ENCODE data around the gene AXDND1.

Gene AXDND1

DNA sequence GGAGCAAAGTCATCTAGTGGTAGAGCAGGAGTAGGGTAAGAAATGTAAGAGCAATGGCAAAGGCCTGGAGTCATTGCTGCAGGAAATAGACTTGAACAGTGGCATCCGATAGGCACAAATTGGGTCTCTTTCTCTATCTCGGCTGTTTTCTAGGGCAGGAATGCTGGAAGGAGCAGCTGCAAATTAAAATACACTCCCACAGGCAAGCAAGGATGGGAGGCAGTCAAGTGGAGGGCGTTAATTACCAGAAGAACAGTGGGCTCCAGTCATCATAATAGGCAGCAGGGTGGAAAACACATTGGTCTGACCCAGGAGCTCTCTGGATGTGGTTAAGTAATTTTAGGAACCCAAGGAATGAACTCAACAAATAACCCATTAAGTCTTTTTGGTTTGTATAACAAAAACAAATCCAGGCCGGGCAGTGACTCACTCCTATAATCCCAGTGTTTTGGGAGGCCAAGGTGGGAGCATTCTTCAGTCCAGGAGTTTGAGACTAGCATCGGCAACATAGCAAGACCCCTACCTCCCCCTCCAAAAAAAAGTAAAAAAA, 218.1 kb downstream of the AXDND1 start:
- DNase-seq = no peak

DNA sequence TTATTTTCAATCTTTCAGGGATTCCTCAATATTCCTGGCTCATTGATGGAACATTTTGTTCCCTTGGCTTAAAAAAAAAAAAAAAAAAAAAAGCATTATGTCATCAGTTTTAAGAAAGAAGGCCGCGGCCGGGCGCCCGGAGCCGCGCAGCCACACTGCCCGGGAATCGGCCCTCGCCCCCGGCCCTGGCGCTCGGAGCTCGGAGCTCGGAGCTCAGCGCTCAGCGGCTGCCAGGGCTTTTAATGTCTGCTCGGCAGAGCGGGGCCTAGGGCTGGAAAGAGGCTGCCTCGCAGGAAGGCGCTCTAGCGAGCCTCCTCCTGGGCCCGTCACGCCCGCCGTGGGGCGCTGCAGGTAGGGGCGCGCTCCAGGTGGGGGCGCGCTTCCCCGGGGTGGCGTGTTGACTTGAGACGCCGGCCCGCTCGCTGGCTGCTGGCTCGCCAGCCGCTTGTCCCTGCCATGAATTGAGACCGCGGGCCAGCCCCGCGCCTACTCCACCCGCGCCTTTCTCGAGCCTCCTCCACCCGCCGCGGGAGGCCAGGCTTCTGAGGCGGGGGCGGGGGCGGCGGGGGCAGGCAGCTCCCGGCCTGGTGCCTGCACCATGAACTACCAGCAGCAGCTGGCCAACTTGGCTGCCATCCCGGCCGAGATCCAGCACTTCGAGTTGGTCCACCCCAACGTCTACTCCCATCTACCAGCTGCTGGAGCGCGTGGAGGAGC, 220.5 kb downstream of the AXDND1 start:
- no peak for DNase-seq

DNA sequence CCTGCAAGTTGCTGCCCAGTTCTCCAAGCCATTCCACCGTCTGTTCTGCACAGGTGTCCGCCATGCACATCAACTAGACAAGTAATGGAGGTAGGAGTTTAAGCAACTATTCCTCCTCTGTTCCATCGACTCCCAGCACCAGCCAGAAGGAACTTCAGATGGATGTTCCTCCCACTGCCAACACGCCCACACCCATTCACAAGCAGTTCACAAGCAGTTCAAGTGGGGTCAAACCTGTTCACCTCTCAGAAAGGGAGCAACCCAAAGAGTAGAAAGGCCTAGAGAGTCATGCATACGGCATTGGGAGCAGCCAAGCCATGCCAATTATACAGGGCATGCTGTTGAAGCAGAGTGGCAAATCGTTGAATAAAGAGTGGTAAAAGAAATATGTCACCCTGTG, 221.6 kb downstream of the AXDND1 start:
- DNase-seq = no peak

DNA sequence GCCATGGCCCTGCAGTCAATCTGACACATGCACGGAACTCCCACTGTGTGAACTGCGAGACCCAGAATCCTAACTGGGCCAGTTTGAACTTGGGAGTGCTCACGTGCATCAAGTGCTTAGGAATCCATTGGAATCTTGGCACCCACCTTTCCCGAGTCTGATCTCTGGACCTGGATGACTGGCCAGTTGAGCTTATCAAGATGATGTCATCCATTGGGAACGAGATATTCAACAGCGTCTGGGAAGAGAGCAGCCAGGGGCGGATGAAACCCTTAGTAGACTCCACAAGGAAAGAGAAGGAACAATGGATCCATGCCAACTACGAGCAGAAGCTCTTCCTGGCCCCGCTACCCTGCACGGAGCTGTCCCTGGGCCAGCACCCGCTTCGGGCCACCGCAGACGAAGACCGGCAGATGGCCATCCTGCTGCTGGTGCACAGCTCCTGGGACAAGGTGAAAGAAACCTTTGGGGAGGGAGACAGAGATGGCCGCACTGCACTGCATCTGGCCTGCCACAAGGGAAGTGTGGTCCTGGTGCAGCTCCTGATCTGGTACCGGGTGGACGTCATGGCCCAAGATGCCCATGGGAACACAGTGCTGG, 222.8 kb downstream of the AXDND1 start:
- DNase-seq = no peak

DNA sequence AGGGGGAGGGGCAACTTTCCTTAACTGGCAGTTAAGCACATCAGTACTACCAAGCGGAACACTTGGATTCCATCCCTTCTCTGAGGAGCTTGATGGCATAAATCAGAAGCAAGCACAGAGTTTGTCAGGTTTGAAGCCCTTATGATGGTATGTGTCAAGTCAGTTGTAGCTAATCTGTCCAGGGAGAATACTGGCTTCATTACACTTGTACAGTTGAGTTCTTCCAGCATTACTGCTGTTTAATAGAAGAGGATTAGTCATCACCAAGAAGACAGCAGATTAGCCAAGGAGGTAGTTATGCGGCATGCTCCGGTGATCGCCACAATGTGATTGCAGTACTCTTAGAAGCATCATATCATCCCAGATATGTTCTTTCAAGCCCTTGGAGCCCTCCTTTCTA, 223.7 kb downstream of the AXDND1 start:
- DNase-seq = no peak

DNA sequence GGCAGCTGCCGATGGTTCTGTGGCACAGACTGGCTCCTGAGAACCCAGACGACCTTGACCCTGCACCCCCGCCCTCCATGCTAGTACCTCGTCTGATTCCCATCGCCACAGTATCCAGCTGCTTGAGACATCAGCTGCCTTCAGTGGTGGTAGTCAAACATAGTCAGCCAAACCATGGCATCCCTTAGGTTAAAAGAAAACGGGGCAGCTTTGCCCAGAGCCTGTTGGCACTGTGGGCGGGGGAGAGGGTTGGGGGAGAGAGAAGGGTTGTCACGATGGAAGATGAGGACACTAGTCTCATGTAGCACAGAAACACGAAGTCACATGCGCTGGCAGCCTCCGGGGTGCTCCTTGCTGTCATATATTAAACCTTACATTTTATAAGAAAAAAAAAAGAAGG, 224.9 kb downstream of the AXDND1 start:
- DNase-seq = no peak

DNA sequence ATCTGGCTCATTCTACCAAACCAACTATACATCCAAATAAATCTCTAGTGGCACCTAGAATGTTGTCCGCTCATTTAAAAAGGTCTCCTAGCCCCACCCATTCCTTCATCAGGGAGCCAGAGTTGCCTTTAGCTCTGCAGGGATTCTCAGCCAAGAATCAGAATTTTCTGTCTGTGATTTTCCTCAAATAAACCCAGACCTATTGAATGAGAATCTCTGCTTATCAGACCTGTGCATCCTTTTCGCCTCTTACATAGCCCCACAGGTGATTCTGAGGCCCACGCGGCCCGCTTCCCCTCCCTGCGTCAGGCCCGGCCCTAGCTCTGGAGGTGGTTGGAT, 225.5 kb downstream of the AXDND1 start:
- no peak for DNase-seq

DNA sequence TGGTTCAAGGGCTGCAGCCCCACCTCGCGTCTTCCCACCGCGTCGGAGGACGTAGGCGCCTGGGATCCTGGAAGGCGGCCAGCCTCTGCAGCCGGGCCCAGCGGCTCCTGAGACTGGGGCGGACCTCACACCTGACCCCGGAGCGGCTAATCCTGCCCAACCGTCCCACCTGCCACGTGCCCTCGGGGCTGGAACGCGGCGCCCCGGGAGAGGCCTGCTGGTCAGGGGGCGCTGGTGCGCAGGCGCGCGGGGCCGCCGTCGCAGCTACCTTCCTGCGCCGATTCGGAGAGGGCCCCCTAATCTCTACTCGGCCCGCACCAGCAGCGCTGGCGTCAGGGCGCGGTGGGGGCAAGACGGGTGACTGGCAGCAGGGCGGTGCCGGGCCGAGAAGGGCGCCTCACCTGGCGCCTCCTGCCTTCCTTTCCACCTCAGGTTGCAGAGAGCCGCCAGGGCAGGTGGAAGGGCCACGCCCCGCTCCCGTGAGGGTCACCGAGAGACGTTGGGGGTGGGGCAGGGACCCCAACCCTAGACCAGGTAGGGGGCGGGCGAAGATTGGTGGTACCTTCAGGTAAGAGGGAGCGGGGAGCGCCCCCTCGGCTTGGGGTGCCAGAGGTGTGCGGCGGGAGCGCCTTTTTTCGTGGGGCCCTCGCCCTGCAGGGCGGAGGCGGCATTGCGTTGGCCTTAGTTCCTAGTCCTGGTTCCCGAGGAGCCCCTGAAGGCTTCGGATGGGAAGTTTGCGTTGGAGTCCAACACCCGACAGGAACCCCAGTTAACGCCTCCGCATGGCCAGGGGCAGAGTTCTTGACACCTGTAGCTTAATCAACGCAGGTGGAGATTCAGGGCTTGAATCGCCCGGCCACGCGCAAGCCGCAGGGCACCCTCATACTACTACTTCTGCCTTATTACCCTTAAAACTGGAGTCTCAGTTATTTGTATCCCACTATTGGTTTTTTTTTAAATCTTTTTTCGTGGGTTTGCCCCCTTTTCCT, 226.1 kb downstream of the AXDND1 start, which contains the start of gene TDRD5:
Gene TDRD5 (plus strand): TSS at position 241 of the 989 bp plus-strand sequence. CDS start 784 bp downstream, outside the sequence.
- no peak for DNase-seq

DNA sequence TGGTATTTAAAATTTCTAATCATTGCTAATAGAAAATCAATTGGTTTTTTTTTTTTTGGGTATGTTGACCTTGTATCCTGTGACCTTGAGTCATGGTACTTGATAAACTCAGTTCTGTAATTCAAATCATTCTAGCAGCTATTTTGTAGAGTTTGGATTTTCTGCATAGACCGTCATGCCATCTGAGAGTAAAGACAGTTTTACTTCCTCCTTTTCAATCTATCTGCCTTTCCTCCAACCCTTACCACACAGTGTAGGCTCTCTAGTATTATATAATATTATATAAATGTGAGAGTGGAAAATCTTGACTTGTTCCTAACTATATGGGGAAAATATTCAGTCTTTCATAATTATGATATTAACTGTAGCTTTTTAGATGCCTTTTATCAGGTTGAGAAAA, 232.9 kb downstream of the AXDND1 start:
- no peak for DNase-seq

DNA sequence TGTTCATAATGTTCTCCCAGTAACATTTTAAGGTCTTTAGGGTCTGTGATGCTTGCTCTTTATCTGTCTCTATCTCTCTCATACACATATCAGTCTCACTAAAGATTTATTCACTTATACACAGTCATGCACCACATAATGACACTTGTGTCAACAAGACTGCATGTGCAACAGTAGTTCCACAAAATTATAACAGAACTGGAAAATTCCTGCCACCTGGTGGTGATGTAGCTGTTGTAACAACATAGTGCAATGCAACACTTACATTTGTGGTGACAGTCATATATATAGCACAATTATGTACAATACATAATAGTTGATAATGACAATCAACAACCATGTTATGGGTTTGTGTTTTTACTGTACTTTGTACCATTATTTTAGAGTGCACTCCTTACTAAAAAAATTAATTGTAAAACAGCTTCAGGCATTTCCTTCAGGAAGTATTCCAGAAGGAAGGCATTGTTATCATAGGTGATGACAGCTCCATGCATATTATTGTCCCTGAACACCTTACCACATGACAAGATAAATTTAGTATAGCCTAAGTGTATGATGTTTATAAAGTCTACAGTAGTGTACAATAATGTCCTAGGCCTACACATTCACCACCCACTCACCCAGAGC, 234.0 kb downstream of the AXDND1 start:
- no peak for DNase-seq

DNA sequence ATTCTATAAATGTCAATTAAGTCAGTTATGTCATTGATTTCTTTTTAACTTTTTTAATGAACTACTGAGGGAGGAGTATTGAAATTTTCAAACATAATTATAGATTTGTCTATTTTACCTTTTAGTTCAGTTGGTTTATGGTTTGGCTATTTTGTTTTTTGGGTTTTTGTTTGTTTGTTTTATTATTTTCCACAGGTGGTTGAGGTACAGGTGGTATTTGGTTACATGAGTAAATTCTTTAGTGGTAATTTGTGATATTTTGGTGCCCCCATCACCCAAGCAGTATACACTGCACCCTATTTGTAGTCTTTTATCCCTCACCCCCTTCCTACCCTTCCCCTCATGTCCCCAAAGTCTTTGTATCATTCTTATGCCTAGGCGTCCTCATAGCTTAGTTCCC, 235.3 kb downstream of the AXDND1 start:
- no peak for DNase-seq
